Measurements from ENCODE around the gene IRS2.

GRCh38 chr13:109785141-109785891, 1.1 kb downstream of the IRS2 start:
- TF ChIP-seq CTCF (IDR thresholded peaks at IDR 0.05) (no peak), POLR2A (IDR thresholded peaks at IDR 0.05) (no peak)

Data from testis (tissue), 2 donors.